Stimulated activated CD4-positive, alpha-beta T cell treated with anti-CD3 and anti-CD28 coated beads, Interleukin-2, amount 100 ng/mL, for 24 hours (primary cell): ENCODE results near the gene WNT9A.
A peak's percentile ranks its signal among the peaks of the same experiment; 100 is the strongest.

Experiments
- DNase-seq, 2 donors: peaks; one replicate each; pipeline ENCODE4 v3.0.0-alpha.2; 2020

Gene WNT9A

DNA sequence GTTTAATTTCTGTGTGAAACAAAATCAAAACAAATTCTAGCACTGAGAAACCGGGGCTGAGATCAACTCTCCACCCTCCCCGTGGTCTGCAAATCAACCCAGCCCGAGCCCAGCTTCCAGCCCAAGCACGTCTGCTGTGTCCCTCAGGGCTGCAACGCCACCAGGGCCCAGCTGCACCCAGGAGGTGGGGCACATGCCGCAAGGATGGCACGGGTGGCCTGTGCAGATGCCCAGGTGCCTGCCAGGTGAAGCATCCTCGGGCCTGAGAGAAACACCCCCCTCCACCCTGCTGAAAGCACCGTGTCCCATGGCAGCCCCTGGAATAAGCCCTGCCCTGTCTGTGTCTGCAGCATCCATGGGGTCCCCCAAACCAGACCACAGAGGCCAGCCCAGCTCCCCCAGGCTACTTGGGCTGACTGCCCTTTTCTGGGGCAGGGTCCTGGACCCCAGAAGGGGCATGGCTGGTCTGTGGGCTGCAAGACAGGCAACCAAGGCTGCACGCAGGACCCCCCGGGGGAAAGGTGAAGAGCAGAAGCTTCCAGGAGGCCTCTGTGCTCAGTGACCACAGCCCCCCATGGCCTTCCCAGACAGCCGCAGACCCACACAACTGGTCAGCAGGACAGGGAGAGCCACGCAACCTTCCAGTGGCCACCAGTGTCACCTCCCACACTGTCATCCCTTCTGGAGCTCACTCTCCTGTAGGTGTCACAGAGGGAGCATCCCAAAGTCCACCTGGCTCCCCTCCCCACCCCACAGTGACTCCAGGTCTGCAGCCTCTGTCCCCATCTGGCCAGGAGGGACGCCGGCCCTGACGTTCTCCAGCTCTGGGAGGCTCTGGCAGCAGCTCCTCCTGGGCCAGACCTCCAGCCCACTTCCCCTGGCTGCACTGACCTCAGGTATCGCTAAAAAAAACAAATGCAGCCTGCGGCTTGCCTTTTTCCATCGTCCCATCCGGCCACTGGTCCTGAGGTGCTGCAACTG lies 7.7 kb downstream of the WNT9A start:
- DNase-seq = no peak

DNA sequence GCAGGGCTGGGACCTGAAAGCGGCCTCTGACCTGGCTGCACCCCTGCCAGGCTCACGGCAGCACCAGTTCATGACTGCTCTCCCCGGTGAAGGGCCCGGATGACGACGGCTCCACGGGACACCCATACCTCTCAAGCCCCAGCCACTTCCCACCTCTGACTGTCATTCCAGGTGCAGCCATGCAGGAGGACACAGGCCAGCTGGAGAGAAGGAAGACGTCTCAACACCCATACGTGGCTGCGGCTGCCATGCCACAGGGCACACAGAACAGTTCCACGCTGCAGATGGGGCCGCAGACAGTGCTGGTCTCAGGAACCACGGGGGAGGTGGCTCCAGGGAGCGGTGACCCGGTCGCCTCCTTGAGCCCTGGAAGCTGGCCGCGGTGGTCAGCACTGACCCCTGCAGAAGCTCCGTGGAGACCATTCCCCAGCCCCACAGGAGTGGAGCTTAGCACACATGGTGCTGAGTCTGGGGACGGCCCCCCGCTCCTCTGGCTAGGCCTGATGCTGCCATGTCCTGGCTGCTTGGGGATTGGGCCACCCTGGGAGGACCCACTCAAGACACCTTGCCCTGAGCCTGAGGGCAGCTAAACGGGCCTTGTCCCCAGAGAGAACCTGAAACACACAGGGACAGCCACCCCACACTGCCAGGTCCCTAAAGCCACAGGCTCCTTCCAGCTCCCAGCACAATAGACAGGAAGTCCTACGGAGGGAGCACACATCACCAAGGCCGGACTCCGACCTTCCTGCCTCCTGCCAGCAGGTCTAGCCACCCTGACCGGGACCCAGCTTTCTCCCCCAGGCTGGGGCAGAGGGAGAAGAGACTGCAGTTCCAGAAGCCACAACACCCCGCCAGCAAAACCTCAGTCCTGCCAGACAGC lies 8.6 kb downstream of the WNT9A start:
- no peak for DNase-seq

DNA sequence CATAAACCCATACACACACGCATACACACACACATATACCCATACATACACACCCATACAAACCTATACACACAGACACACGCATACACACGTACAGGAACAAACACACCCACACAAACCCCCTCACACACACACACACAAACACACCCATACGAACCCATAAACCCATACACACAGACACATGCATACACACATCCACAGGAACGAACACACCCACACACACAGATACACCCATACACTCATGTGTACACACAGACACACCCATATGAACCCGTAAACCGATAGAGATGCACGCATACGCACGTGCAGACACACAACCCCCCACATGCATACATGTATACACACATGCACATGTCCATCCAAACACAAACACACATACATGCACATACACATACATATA lies 9.5 kb downstream of the WNT9A start:
- no peak for DNase-seq

- no peak for DNase-seq
Measured at GRCh38 chr1:227937838-227938145, 9.9 kb downstream of the WNT9A start.

GRCh38 chr1:227937031-227937837 lies 10.5 kb downstream of the WNT9A start:
- no peak for DNase-seq

DNA sequence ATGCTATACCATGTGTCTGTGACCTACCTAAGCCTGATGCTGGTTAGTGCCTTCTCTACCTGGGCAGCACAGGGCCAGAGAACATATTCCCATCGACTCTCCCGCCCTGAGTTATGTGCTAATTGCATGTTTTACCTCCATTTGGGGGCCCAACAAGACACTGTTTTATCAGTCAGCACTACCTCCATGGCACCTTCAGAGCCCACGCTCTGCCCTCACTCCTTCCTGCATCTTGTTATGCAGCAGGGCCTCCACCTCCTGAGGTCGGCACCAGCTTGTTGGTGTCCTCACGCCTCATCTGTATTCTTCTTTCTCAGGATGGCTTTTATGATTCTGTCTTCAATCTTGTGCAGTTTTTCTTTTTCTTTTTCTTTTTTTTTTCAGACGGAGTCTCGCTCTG lies 11.9 kb downstream of the WNT9A start:
- no peak for DNase-seq

DNA sequence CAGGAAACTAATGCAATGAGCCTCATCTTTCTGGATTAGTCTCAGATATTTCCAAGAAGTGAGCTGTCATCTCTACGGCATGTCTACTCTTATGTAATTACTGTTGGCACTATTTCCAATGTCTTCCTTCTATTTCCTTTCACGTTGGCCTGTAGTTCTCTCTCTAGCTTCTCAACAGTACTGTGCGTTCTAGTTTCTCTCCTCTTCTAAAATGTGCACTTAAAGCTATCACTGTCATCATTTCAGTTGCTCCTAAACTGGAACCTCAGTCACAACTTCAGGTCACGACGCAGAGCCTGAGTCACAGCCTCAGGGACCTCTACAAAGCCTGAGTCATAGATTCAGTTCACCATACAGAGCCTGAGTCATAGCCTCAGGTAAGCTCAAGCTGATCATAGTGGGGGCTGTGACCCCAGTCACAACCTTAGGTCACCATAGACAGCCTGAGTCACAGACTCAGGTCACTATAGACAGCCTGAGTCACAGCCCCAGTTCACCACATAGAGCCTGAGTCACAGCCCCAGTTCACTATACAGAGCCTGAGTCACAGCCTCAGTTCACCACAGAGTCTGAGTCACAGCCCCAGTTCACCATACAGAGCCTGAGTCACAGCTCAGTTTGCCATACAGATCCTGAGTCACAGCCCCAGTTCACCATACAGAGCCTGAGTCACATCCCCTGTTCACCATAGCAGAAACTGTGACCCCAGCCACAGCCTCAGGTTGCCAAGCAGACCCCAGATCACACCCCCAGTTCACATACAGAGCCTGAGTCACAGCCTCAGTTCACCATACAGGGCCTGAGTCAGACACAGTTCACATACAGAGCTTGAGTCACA lies 13.0 kb downstream of the WNT9A start:
- DNase-seq = peak; percentile 46 to 62

DNA sequence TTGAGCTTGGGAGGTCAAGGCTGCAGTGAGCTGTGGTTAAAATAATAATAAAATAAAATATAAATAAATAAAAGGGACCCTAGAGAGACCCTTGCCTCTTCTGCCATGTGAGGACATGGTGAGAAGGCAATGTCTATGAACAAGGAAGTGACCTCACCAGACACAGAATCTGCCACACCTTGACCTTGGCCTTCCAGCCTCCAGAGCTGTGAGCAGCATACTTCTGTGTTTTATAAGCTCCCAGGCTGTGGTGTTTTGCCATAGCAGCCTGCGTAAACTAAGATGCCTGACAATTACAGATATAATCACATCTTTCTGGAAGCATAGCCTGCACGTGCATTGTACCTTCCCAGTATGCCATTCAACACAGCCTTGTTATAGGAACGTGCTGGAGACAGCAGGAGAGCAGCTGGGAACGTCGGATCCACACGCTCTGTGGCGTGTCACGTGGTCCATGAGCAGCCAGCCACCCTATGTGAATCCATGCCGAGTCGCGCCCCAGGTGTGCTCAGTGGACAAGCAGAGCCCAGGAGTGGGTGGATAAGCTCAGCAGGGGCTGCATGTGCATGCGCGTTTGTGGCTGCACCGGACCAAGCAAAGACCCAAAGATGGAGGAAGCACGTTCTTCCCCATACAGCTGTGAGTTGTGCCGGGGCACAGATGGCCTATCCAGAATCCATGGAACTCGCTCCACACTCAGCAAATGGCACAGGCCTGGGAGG lies 17.8 kb downstream of the WNT9A start:
- no peak for DNase-seq

- no peak for DNase-seq
Measured at GRCh38 chr1:227928811-227929375, 18.8 kb downstream of the WNT9A start.

DNA sequence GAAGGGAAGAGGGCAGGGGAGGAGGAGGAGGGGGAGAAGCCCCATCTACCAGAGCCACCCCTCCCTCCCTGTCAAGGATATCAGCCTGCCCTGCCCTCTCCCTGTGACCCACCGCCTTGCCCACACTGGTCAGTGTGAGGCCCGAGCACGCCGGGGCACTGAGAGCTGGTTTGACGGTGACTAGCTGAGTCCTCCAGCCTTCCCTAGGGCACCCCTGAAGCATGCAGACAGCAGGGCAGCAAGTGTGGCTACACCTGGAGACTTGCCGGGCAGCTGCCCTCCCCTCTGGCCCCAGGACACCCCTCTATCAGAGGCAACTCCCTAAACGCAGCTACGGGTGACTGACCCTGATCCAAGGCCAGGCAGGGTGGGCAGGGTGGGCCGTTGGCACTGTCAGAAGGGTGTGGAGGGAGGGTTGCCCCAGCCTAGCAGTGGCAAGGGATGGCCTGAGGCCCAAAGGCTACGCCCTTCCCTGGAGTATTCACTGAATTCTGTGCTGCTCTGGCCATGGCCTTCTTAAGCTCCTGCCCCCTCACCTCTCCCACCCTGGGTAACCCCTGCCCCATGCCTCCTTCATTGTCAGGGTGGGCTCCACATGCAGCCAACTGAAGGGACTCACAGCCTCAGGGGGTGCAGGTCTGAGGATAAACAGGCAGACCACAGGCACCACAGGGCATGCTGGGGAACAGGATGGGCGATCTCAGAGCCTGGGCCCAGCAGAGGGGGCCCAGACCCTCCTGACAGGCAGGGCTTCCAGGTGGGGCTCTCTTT lies 19.6 kb downstream of the WNT9A start:
- no peak for DNase-seq

- no peak for DNase-seq
Measured at GRCh38 chr1:227926896-227927885, 20.5 kb downstream of the WNT9A start.

DNA sequence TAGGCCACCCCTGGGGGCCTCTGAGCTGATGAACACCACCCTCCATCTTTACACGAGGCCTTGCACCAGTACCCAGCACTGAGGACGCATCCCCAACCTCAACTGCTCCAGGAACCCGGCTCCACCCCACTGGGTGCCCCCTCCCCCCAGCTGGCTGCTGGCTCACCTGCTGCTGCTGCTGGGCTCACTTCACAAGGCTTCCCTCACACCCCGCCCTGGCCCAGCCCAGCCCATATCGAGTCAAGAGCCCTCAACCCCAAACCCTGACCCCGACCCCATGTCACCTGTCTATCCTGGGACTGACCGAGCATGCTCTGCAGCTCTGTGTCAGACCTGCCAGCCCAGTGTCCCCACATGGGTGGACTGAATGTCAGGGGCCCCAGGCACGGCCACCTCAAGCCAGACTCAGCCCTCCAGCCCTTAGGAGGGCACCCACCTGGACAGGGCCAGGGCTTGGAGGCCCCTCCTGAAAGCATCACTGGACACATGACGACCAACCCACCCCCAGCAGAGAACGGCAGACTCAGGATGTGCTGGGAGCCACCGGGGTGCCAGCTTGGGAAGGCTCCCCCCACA lies 21.4 kb downstream of the WNT9A start:
- no peak for DNase-seq

DNA sequence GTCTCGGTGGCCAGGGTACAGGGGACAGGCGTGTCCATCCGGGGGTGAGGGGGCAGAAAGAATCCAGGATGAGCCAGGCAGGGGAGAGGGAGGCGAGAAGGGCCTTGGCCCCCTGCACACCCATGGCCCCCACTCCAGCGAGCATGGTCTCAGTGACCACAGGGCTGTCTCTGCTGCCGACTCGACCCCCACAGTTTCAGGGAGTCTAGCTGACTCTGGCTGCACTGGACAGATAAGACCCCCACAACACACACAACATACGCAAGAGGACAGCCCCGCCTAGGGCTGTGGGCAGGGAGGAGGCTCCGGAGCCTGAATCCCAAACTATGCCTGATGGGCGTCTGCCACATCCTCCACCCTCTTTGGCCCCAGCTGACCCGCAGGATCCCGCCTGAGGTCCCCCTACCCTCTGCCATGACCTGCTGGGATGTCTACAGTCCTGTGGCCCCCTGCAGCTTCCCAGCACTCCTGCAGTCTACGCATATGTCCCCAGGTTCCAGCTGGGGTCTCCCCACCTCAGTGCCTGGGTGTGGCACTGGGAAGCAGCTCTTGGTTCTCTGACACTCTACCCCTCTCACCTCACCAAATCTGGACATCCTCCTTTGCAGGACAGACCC lies 22.0 kb downstream of the WNT9A start:
- DNase-seq = no peak

GRCh38 chr1:227924833-227925574 lies 22.7 kb downstream of the WNT9A start:
- DNase-seq = no peak

DNA sequence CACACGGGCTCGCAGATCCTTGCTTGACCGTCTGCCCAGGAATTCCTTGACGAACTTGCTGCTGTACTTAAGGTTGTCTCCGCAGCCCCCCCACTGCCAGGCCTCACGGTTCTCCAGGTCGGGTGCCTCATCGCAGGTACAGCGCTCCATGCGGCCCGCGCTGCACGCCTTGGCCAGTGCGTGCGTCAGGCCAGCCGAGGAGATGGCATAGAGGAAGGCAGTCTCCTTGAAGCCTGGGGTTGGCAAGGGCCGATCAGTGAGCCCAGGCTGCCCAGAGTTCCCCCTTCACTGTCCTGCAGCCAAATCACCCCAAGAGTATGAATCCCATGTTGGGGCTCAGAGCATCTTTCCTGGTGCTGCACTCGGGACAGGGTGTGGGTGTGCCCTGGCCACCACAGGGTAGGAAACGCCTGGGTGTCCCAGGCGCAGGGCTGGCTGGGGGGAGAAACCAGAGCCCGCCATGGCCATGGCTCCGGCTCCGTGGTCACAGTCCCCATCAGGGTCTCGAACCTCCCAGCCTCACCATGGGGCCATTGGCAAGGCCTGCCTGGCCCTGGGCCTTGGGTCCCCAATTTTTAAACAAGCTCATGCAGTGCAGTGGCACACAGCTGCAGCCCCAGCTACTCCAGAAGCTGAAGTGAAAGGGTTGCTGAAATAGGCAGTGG lies 23.4 kb downstream of the WNT9A start:
- DNase-seq = no peak

GRCh38 chr1:227923353-227924167 lies 24.2 kb downstream of the WNT9A start:
- no peak for DNase-seq
